Large intestine (tissue), 3 donors: ENCODE data around the gene IGF2BP2. TPM values are rescaled to one million over a fixed set of nuclear protein-coding genes. Genes with fewer than 3 reads are reported as not detected.
A peak's percentile ranks its signal among the peaks of the same experiment; 100 is the strongest.

Source experiments
- DNase-seq, 2 donors: peaks; one replicate each; pipeline versions ENCODE4 v3.0.0 to v3.0.0-alpha.2; 2013
- H3K27ac ChIP-seq: one replicate; pipeline ENCODE4 v1.5.1; 2013; ENCODE audit warnings: low read length
- H3K27me3 ChIP-seq: 2 replicates; pipeline ENCODE4 v1.6.1; 2013; ENCODE audit warnings: low read length; ENCODE audit not compliant: control insufficient read depth, insufficient read depth
- H3K36me3 ChIP-seq: 2 replicates; pipeline ENCODE4 v1.6.1; 2013; ENCODE audit warnings: low read length; ENCODE audit not compliant: control insufficient read depth, insufficient read depth
- H3K4me1 ChIP-seq: one replicate; pipeline ENCODE4 v1.6.1; 2013; ENCODE audit warnings: low read length; ENCODE audit not compliant: control insufficient read depth, insufficient read depth
- H3K4me3 ChIP-seq: one replicate; pipeline ENCODE4 v1.5.1; 2013; ENCODE audit warnings: low read length
- H3K9me3 ChIP-seq: one replicate; pipeline ENCODE4 v1.6.1; 2013; ENCODE audit warnings: mild to moderate bottlenecking, low read depth, low read length, moderate library complexity; ENCODE audit not compliant: control insufficient read depth
- WGBS: methylation state at CpG from one replicate; pipeline ENCODE4 v1.1.5; 2013; ENCODE audit warnings: low lambda C conversion rate; ENCODE audit not compliant: insufficient coverage; 5-methylcytosine and 5-hydroxymethylcytosine counted together
- polyA plus RNA-seq: library from polyadenylated mRNA; unstranded; fragments of 120-200 nt; gene quantifications from one replicate; pipeline ENCODE4 v1.2.1, GENCODE V29; 2013

The IGF2BP2 gene
- polyA plus RNA-seq, 1 donor = 87.7 TPM

- Histone ChIP-seq H3K36me3 (peaks cover 6% of the 10 kb centered on the region), H3K4me1 (peaks cover 57% of the 10 kb centered on the region), H3K9me3 (peaks cover 3% of the 10 kb centered on the region), H3K27ac (peak overlapping the region; percentile 71), H3K27me3 (no peaks in the 10 kb centered on the region), H3K4me3 (no peak overlapping the region)
- no CpG with 5 or more reads among the region's 8 CpGs for WGBS
- peak in 1 of 2 donors; percentile 73 for DNase-seq
Measured at GRCh38 chr3:185716436-185717108, 108.3 kb downstream of the IGF2BP2 start.

DNA sequence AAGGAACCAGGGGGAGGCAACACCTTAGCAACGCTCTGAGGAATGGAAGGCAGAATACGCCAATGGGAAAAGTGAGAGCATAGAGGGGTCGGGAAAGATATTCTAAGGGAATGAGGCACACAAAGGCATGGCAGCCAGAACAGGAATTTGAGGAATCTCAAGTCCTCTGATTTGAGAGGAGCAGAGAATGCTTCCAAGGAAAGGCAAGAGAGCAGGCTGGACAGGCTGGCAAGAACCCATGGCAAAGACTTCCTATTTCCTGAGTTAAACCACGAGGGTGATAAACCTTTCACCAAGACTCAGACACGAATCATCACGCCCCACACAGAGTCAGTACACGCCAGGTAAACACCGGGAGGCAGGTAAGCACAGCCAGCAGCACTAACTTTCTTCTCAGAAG is 109.8 kb downstream of the IGF2BP2 start:
- Histone ChIP-seq H3K4me3 (no peak overlapping the region), H3K9me3 (no peaks in the 10 kb centered on the region), H3K4me1 (peaks cover 67% of the 10 kb centered on the region), H3K27ac (peak overlapping the region; percentile 37), H3K36me3 (peaks cover 3% of the 10 kb centered on the region), H3K27me3 (no peaks in the 10 kb centered on the region)
- DNase-seq = no peak
- whole genome bisulfite sequencing = 63% methylated on average over 3 of the region's 8 CpGs

DNA sequence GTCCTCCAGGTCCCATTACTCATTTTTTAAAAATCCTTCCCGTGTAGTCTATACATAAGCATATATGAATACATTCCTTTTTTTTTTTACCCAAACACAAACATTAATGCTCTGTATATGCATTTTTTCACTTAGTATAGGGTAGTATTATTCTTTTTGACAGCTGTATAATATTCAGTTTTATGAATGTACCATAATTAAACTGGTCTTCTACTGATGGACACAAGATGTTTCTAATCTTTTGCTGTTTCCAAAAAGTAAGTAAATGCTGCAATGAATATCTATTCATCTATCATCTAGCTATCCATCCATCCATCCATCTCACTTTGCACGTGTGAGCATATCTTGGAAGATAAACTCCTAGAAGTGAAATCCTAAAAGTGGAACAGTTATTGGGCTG is 110.8 kb downstream of the IGF2BP2 start:
- no peak for DNase-seq
- no peaks in the 10 kb centered on the region for H3K27me3 ChIP-seq
- H3K27ac ChIP-seq = no peak overlapping the region
- no peaks in the 10 kb centered on the region for H3K9me3 ChIP-seq
- WGBS = no CpG with 5 or more reads among the region's 2 CpGs
- no peak overlapping the region for H3K4me3 ChIP-seq
- H3K4me1 ChIP-seq = peaks cover 70% of the 10 kb centered on the region
- H3K36me3 ChIP-seq = no peaks in the 10 kb centered on the region

DNA sequence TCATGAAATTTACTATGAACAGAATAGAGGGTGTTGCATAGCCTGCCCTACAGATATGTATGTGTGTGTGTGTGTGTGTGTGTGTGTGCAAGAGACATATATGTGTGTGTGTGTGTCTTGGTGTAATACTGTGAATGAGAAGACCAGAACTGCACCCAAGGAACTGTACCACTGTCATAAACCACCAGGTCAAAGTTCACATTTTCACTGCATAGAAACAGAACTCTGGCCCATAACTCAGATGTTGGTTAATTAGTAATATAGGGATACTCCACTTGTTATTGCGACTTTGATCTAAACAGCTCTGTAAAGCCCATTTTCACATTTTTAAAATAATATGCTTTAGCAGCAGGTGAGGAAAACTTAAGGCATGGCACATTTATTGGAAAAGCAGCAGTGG is 111.8 kb downstream of the IGF2BP2 start:
- no peaks in the 10 kb centered on the region for H3K9me3 ChIP-seq
- H3K27ac ChIP-seq = peak overlapping the region; percentile 71
- WGBS = no CpG with 5 or more reads among the region's 1 CpG
- no peak overlapping the region for H3K4me3 ChIP-seq
- DNase-seq = peak; percentile 92 to 97
- H3K36me3 ChIP-seq = no peaks in the 10 kb centered on the region
- no peaks in the 10 kb centered on the region for H3K27me3 ChIP-seq
- H3K4me1 ChIP-seq = peaks cover 73% of the 10 kb centered on the region

- H3K4me1 ChIP-seq = peaks cover 66% of the 10 kb centered on the region
- H3K9me3 ChIP-seq = no peaks in the 10 kb centered on the region
- no peak overlapping the region for H3K4me3 ChIP-seq
- H3K27ac ChIP-seq = peak overlapping the region; percentile 55
- no peaks in the 10 kb centered on the region for H3K27me3 ChIP-seq
- H3K36me3 ChIP-seq = no peaks in the 10 kb centered on the region
- WGBS = 83% methylated on average over 2 of the region's 3 CpGs
- DNase-seq = no peak
Measured at GRCh38 chr3:185712337-185712736, 112.5 kb downstream of the IGF2BP2 start.

GRCh38 chr3:185711255-185711870 is 113.5 kb downstream of the IGF2BP2 start:
- DNase-seq = no peak
- H3K4me3 ChIP-seq = no peak overlapping the region
- WGBS = no CpG with 5 or more reads among the region's 8 CpGs
- H3K36me3 ChIP-seq = no peaks in the 10 kb centered on the region
- H3K27ac ChIP-seq = peak overlapping the region; percentile 37
- H3K4me1 ChIP-seq = peaks cover 56% of the 10 kb centered on the region
- no peaks in the 10 kb centered on the region for H3K27me3 ChIP-seq
- H3K9me3 ChIP-seq = no peaks in the 10 kb centered on the region

DNA sequence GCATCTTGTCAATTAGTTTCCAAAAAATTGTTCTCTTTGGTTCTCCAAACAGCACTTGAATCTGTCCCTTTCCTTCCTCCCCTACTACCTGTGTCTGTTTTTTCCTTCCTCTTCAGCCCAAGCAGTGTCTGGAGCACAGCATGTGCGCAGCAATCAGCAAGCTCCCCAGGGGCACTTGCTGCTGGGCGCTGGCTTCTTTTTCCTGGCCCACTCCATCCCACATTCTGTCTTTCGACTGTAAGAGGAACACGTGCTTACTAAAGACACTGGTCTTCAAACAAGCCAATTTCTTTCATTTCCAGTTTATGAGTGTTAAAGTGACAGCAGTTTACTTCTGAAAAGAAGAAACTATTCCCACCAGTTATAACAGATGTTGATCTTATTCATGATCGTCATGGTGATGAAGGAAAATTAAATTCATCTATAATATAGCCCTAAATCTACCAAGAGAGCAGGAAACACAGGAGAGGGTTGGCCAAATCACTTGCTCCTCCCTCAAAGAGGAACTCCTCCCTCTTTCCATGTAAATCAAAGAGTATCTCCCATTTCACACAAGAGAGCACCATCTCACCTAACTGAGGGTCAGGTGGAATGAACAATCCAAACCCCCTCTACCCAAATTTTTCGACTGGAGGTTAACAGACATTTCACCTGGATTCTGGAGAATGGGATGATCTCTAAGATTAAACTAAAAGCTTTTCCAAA is 115.4 kb downstream of the IGF2BP2 start:
- H3K27ac ChIP-seq = no peak overlapping the region
- H3K4me1 ChIP-seq = peaks cover 37% of the 10 kb centered on the region
- H3K27me3 ChIP-seq = no peaks in the 10 kb centered on the region
- no peak overlapping the region for H3K4me3 ChIP-seq
- H3K36me3 ChIP-seq = no peaks in the 10 kb centered on the region
- WGBS = no CpG with 5 or more reads among the region's 6 CpGs
- H3K9me3 ChIP-seq = no peaks in the 10 kb centered on the region
- DNase-seq = no peak

DNA sequence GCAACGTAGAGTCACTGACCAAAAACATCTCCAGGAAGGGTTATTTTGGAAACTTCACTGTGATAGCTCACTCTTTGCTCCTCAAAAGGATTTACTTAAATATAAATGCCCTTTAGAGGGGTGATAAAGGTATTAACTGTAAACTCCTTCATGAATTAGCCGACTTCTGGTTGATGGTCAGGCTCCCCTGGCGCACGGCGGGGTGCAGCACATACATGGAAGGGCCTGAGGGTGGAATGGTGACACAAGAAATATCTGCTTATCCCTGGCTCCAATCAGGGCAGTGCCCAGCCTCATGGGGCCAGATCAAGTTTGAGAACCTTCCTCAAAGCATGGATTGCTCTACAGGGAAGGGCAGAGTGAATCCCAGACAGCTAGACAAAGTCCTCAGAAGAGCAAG is 116.5 kb downstream of the IGF2BP2 start:
- no peaks in the 10 kb centered on the region for H3K27me3 ChIP-seq
- no peak overlapping the region for H3K4me3 ChIP-seq
- DNase-seq = peak in 1 of 2 donors; percentile 52
- no CpG with 5 or more reads among the region's 5 CpGs for WGBS
- H3K27ac ChIP-seq = no peak overlapping the region
- no peaks in the 10 kb centered on the region for H3K36me3 ChIP-seq
- peaks cover 37% of the 10 kb centered on the region for H3K4me1 ChIP-seq
- H3K9me3 ChIP-seq = no peaks in the 10 kb centered on the region

DNA sequence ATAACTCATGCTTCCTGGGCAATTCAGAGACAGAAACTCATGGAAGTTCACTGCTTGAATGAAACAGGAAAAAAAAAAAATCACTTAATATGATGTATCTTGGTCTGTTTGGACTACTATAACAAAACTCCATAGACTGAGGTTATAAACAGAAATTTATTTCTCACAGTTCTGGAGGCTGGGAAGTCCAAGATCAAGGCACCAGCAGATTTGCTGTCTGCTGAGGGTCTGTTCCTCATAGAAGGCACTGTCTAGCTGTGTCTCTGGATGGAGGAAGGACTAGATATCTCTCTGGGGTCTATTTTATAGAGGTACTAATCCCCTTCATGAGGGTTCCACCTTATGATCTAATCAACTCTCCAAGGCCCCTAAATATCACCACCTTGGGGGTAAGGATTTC is 119.3 kb downstream of the IGF2BP2 start:
- Histone ChIP-seq H3K4me1 (peaks cover 29% of the 10 kb centered on the region), H3K36me3 (no peaks in the 10 kb centered on the region), H3K27me3 (no peaks in the 10 kb centered on the region), H3K4me3 (no peak overlapping the region), H3K9me3 (no peaks in the 10 kb centered on the region), H3K27ac (no peak overlapping the region)
- DNase-seq = no peak

DNA sequence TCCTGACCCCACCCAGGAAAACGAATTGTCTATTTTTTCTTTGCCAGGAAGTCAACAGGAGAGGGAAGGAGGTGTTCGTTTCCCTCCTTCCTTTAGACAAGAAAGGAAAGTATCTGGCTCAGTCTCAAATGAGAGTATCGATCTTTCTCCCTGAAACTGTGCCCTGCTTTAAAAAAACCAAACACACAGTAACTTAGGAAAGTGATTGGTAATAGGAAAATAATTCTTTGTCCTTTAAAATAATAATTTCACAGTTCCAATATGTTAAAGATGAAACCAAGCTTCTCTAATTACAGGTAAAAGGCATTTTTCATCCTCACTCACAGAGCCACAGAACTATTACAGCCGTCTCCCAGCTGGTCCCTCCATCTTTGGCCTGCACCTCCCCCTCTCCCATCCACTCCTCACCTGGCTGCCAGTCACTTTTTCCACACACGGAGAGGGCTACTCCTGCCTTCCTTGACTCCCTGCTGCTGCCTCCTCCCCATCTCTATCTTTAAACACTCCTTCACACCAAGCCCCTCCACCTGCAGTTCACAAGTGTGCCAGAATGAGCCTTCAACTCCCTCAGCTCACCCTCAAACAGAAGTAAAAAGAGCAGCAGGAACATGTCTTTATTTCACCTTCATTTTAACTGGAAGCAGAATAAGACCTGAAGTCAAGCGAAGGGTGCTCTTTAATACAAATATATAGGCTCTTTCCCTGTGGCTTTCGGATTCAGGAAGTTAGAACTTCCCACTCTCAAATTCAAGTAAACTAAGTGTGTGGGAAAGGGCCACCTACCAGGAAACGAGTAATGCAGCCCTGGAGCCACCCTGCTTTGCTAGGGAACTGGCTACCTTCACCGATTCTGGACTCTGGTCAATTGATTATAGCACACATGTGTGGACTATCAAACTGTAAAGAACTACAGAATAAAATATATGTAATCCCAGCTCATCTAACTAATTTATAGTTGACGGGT is 122.3 kb downstream of the IGF2BP2 start:
- WGBS = 60% methylated on average over 1 of the region's 10 CpGs
- DNase-seq = no peak
- H3K36me3 ChIP-seq = no peaks in the 10 kb centered on the region
- H3K9me3 ChIP-seq = no peaks in the 10 kb centered on the region
- H3K4me3 ChIP-seq = no peak overlapping the region
- H3K27me3 ChIP-seq = no peaks in the 10 kb centered on the region
- peaks cover 13% of the 10 kb centered on the region for H3K4me1 ChIP-seq
- peak overlapping the region; percentile 57 for H3K27ac ChIP-seq
